Liver (tissue), 9 donors: ENCODE data around the gene RREB1. TPM values are rescaled to one million over a fixed set of nuclear protein-coding genes. Genes with fewer than 3 reads are reported as not detected.

Experiments used
- DNase-seq: peaks from one replicate; pipeline ENCODE4 v3.0.0-alpha.2; 2017; ENCODE audit warnings: low spot score
- H3K27ac ChIP-seq, 2 donors: one replicate each; pipeline ENCODE4 v1.7.0; 2013; ENCODE audit warnings: inconsistent platforms in 2 of 2, low read length in 2 of 2, control low read depth in 1 of 2, low read depth in 1 of 2, mild to moderate bottlenecking in 1 of 2
- H3K27me3 ChIP-seq, 4 donors: one replicate each; pipeline versions ENCODE4 v1.6.1 to v1.7.0; 2013; ENCODE audit warnings: low read length in 3 of 4, inconsistent platforms in 1 of 4, mild to moderate bottlenecking in 1 of 4, moderate library complexity in 1 of 4; ENCODE audit not compliant: control insufficient read depth in 4 of 4, insufficient read depth in 4 of 4
- H3K36me3 ChIP-seq, 4 donors: one replicate each; pipeline versions ENCODE4 v1.6.1 to v1.7.0; 2013; ENCODE audit warnings: low read length in 3 of 4, mild to moderate bottlenecking in 3 of 4, low read depth in 1 of 4, moderate library complexity in 1 of 4; ENCODE audit not compliant: control insufficient read depth in 4 of 4, insufficient read depth in 3 of 4
- H3K4me1 ChIP-seq, 4 donors: one replicate each; pipeline versions ENCODE4 v1.6.1 to v1.7.0; 2013; ENCODE audit warnings: low read length in 3 of 4, mild to moderate bottlenecking in 3 of 4, moderate library complexity in 1 of 4; ENCODE audit not compliant: control insufficient read depth in 4 of 4, insufficient read depth in 4 of 4
- H3K4me3 ChIP-seq, 3 donors: one replicate each; pipeline versions ENCODE4 v1.6.1 to v1.7.0; 2013; ENCODE audit warnings: low read length in 3 of 3, control low read depth in 1 of 3, low read depth in 1 of 3, mild to moderate bottlenecking in 1 of 3
- H3K9ac ChIP-seq, 2 donors: one replicate each; pipeline ENCODE4 v1.7.0; 2013; ENCODE audit warnings: low read length in 2 of 2, mild to moderate bottlenecking in 2 of 2, moderate library complexity in 2 of 2, control low read depth in 1 of 2, low read depth in 1 of 2
- H3K9me3 ChIP-seq, 4 donors: one replicate each; pipeline versions ENCODE4 v1.6.1 to v1.7.0; 2013; ENCODE audit warnings: low read length in 3 of 4; ENCODE audit not compliant: control insufficient read depth in 4 of 4
- EGR1 ChIP-seq, 2 donors: IDR thresholded peaks; 2 replicates each; pipeline ENCODE4 v1.6.1; 2016 to 2018; ENCODE audit warnings: antibody characterized with exemption in 2 of 2, low read depth in 2 of 2
- FOXA1 ChIP-seq: IDR thresholded peaks from 2 replicates; pipeline ENCODE4 v1.6.1; 2016; ENCODE audit warnings: antibody characterized with exemption
- FOXA2 ChIP-seq: IDR thresholded peaks from 2 replicates; pipeline ENCODE4 v1.6.1; 2016; ENCODE audit warnings: antibody characterized with exemption
- GABPA ChIP-seq, 2 donors: IDR thresholded peaks in 1 of 2; conservative IDR thresholded peaks in 1 of 2; 2 replicates each; pipeline ENCODE4 v1.6.1; 2016; ENCODE audit warnings: antibody characterized with exemption in 2 of 2, mild to moderate bottlenecking in 1 of 2, moderate library complexity in 1 of 2
- HNF4A ChIP-seq, 2 donors: conservative IDR thresholded peaks; 2 replicates each; pipeline ENCODE4 v1.6.1; 2016; ENCODE audit warnings: antibody characterized with exemption in 2 of 2, mild to moderate bottlenecking in 2 of 2
- HNF4G ChIP-seq: IDR thresholded peaks from 2 replicates; pipeline ENCODE4 v1.6.1; 2016; ENCODE audit warnings: antibody characterized with exemption
- JUND ChIP-seq, 2 donors: IDR thresholded peaks; 2 replicates each; pipeline ENCODE4 v1.6.1; 2016; ENCODE audit warnings: antibody characterized with exemption in 2 of 2
- NR2F2 ChIP-seq: IDR thresholded peaks from 2 replicates; pipeline ENCODE4 v1.6.1; 2016; ENCODE audit warnings: antibody characterized with exemption
- RAD21 ChIP-seq, 2 donors: IDR thresholded peaks; 2 replicates each; pipeline ENCODE4 v1.6.1; 2016; ENCODE audit warnings: antibody characterized with exemption in 2 of 2, mild to moderate bottlenecking in 2 of 2
- RXRA ChIP-seq, 2 donors: IDR thresholded peaks; 2 replicates each; pipeline ENCODE4 v1.6.1; 2017 to 2018; ENCODE audit warnings: antibody characterized with exemption in 2 of 2, mild to moderate bottlenecking in 1 of 2
- SP1 ChIP-seq: IDR thresholded peaks from 2 replicates; pipeline ENCODE4 v1.6.1; 2018; ENCODE audit warnings: antibody characterized with exemption, mild to moderate bottlenecking
- TAF1 ChIP-seq: conservative IDR thresholded peaks from 2 replicates; pipeline ENCODE4 v1.6.1; 2016; ENCODE audit warnings: antibody characterized with exemption, mild to moderate bottlenecking
- YY1 ChIP-seq: IDR thresholded peaks from 2 replicates; pipeline ENCODE4 v1.6.1; 2016; ENCODE audit warnings: antibody characterized with exemption, mild to moderate bottlenecking
- WGBS: extraction: QIAGEN DNeasy Blood & Tissue Kit; methylation state at CpG from one replicate; pipeline ENCODE4 v1.1.7; 2013; 5-methylcytosine and 5-hydroxymethylcytosine counted together
- polyA plus RNA-seq, 2 donors: library from polyadenylated mRNA; stranded (reverse) in 1 of 2; unstranded in 1 of 2; fragments of 200-250 nt in 1 of 2; fragments of >200 nt in 1 of 2; fragmentation: Nextera tagmentation in 1 of 2; extraction: Ambion mirVana in 1 of 2; gene quantifications; one replicate each; pipeline versions ENCODE4 v1.2.1 to v1.2.3, GENCODE V29; 2013 to 2015
- total RNA-seq, 2 donors: library from RNA; depleted of rRNA; stranded (reverse); fragments of >200 nt; gene quantifications; one replicate each; pipeline ENCODE4 v1.2.3, GENCODE V29; 2014
- TF ChIP-seq, protein P1 (sequence below): IDR thresholded peaks from 2 replicates; pipeline ENCODE4 v1.6.1; 2016; ENCODE audit warnings: antibody characterized with exemption, mild to moderate bottlenecking
- TF ChIP-seq, protein P2 (sequence below): fragments of 150-350 bp; IDR thresholded peaks from 2 replicates; pipeline ENCODE4 v1.5.1; 2017; ENCODE audit warnings: improper control_type of control experiment, low read depth, low read length; ENCODE audit not compliant: missing input control
- TF ChIP-seq, protein P3 (sequence below): IDR thresholded peaks from 2 replicates; pipeline ENCODE4 v1.6.1; 2016; ENCODE audit warnings: antibody characterized with exemption
- TF ChIP-seq, protein P4 (sequence below): IDR thresholded peaks from 2 replicates; pipeline ENCODE4 v1.6.1; 2016; ENCODE audit warnings: antibody characterized with exemption
- TF ChIP-seq, protein P5 (sequence below): IDR thresholded peaks from 2 replicates; pipeline ENCODE4 v1.6.1; 2016; ENCODE audit warnings: antibody characterized with exemption
- donor health status: healthy.
- donor health status: healthy.
- donor health status: healthy.
- donor health status: healthy.
- donor health status: healthy.

RREB1 gene
- total and polyA plus RNA-seq, 4 donors: 10.1 to 28.9 (median 17.3) TPM

DNA sequence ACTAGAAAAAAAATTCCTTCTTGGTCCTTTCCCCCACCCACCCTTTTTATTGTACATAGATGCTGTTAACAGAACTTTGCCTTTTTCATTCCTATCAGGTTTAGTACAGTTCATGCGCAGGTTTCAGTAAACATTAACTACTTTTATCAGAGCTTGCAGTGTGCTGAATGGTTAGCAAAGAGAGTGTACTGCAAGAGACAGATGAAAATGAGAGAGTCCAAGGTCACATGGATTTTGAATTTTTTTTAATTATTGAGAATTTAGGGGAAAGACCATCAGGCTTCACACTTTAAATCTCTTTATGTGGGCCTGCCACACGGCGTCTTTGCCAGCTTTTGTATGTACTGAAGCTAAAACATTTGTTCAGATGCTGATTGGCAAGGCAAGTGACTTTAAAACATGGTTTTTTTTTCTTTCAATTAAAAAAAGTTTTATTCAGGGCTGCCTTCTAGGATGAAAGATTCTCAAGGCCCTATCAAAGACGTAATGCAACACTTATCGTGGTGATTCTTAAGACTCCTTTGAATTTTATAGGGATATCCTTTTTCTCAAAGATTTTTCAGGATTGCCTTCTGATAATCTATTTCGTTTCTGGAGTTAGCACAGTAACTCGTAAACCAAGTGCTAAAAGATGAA, 32.2 kb downstream of the RREB1 start:
- peaks cover 19 to 70% (median 57%) of the 10 kb centered on the region in 4 donors for H3K4me1 ChIP-seq
- H3K27ac ChIP-seq: peak overlapping the region; percentile 92 to 95
- peak overlapping the region in 1 of 2 donors; percentile 93 for H3K9ac ChIP-seq
- peak; percentile 6 to 57 for TF ChIP-seq JUND (IDR thresholded peaks at IDR 0.05)
- TF ChIP-seq RXRA (IDR thresholded peaks at IDR 0.05): peak; percentile 89 to 94
- TF ChIP-seq HNF4G: peak; percentile 73
- peak; percentile 40 for TF ChIP-seq NR2F2
- TF ChIP-seq GABPA (IDR thresholded peaks at IDR 0.05 in 1 of 2, conservative IDR thresholded peaks at IDR 0.05 in 1 of 2): no peak
- peak; percentile 95 for TF ChIP-seq SP1
- TF ChIP-seq HNF4A (conservative IDR thresholded peaks at IDR 0.05): peak; percentile 92 to 93
- TF ChIP-seq, protein P1, sequence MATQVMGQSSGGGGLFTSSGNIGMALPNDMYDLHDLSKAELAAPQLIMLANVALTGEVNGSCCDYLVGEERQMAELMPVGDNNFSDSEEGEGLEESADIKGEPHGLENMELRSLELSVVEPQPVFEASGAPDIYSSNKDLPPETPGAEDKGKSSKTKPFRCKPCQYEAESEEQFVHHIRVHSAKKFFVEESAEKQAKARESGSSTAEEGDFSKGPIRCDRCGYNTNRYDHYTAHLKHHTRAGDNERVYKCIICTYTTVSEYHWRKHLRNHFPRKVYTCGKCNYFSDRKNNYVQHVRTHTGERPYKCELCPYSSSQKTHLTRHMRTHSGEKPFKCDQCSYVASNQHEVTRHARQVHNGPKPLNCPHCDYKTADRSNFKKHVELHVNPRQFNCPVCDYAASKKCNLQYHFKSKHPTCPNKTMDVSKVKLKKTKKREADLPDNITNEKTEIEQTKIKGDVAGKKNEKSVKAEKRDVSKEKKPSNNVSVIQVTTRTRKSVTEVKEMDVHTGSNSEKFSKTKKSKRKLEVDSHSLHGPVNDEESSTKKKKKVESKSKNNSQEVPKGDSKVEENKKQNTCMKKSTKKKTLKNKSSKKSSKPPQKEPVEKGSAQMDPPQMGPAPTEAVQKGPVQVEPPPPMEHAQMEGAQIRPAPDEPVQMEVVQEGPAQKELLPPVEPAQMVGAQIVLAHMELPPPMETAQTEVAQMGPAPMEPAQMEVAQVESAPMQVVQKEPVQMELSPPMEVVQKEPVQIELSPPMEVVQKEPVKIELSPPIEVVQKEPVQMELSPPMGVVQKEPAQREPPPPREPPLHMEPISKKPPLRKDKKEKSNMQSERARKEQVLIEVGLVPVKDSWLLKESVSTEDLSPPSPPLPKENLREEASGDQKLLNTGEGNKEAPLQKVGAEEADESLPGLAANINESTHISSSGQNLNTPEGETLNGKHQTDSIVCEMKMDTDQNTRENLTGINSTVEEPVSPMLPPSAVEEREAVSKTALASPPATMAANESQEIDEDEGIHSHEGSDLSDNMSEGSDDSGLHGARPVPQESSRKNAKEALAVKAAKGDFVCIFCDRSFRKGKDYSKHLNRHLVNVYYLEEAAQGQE: peak; percentile 46
- TF ChIP-seq, protein P2, sequence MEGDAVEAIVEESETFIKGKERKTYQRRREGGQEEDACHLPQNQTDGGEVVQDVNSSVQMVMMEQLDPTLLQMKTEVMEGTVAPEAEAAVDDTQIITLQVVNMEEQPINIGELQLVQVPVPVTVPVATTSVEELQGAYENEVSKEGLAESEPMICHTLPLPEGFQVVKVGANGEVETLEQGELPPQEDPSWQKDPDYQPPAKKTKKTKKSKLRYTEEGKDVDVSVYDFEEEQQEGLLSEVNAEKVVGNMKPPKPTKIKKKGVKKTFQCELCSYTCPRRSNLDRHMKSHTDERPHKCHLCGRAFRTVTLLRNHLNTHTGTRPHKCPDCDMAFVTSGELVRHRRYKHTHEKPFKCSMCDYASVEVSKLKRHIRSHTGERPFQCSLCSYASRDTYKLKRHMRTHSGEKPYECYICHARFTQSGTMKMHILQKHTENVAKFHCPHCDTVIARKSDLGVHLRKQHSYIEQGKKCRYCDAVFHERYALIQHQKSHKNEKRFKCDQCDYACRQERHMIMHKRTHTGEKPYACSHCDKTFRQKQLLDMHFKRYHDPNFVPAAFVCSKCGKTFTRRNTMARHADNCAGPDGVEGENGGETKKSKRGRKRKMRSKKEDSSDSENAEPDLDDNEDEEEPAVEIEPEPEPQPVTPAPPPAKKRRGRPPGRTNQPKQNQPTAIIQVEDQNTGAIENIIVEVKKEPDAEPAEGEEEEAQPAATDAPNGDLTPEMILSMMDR: no peak
- TF ChIP-seq, protein P3, sequence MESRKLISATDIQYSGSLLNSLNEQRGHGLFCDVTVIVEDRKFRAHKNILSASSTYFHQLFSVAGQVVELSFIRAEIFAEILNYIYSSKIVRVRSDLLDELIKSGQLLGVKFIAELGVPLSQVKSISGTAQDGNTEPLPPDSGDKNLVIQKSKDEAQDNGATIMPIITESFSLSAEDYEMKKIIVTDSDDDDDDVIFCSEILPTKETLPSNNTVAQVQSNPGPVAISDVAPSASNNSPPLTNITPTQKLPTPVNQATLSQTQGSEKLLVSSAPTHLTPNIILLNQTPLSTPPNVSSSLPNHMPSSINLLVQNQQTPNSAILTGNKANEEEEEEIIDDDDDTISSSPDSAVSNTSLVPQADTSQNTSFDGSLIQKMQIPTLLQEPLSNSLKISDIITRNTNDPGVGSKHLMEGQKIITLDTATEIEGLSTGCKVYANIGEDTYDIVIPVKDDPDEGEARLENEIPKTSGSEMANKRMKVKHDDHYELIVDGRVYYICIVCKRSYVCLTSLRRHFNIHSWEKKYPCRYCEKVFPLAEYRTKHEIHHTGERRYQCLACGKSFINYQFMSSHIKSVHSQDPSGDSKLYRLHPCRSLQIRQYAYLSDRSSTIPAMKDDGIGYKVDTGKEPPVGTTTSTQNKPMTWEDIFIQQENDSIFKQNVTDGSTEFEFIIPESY: peak; percentile 52
- TF ChIP-seq FOXA2: peak; percentile 65
- TF ChIP-seq, protein P4, sequence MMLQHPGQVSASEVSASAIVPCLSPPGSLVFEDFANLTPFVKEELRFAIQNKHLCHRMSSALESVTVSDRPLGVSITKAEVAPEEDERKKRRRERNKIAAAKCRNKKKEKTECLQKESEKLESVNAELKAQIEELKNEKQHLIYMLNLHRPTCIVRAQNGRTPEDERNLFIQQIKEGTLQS: peak; percentile 31
- TF ChIP-seq RAD21 (IDR thresholded peaks at IDR 0.05): peak; percentile 53 to 55
- TF ChIP-seq, protein P5, sequence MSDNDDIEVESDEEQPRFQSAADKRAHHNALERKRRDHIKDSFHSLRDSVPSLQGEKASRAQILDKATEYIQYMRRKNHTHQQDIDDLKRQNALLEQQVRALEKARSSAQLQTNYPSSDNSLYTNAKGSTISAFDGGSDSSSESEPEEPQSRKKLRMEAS: peak; percentile 1
- no peak for TF ChIP-seq FOXA1
- TF ChIP-seq YY1: peak; percentile 55
- peak; percentile 45 for TF ChIP-seq TAF1
- peak in 1 of 2 donors; percentile 56 for TF ChIP-seq EGR1 (IDR thresholded peaks at IDR 0.05; ENCODE audit: low read depth in 2 of 2)
- no peak for DNase-seq
- 34% methylated on average over 7 of the region's 7 CpGs for WGBS
- H3K27me3 ChIP-seq: no peaks in the 10 kb centered on the region
- H3K9me3 ChIP-seq: no peaks in the 10 kb centered on the region
- no peaks in the 10 kb centered on the region for H3K36me3 ChIP-seq
- H3K4me3 ChIP-seq: peak overlapping the region in 1 of 3 donors; percentile 52
